Stimulated activated CD4-positive, alpha-beta T cell treated with anti-CD3 and anti-CD28 coated beads, Interleukin-2, amount 100 ng/mL, for 48 hours (primary cell): ENCODE data around the gene VPS54.

Experiments used
- DNase-seq, 2 donors: peaks; one replicate each; pipeline ENCODE4 v3.0.0-alpha.2; 2020

The VPS54 gene

GRCh38 chr2:64019083-64019974 lies at the start of gene VPS54:
Gene VPS54 (minus strand): TSS chr2:64019428. CDS start chr2:63983999, 35,429 bp downstream.
- DNase-seq, result peak; percentile 45 to 47

- no peak for DNase-seq
These were observed 48.1 kb upstream of the VPS54 start for GRCh38 chr2:64067326-64067725.

GRCh38 chr2:64065516-64065915 lies 46.3 kb upstream of the VPS54 start:
- DNase-seq, result no peak

GRCh38 chr2:64063924-64064331 lies 44.7 kb upstream of the VPS54 start:
- no peak for DNase-seq

GRCh38 chr2:64063454-64063853 lies 44.2 kb upstream of the VPS54 start:
- no peak for DNase-seq

DNA sequence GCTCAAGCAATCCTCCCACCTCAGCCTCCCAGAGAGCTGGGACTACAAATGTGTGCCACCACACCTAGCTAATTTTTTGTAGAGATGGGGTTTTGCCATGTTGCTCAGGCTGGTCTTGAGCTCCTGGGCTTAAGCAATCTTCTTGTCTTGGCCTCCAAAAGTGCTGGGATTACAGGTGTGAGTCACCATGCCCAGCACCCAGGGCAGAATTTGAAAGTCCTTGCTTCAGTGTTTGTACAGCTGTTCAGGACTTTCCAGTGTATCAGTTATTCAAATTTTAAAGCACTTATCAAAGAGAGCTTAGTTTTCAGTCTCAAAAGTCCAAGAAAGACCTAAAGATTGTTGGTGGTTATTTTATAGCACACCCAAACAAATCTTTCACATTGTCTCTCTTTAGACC lies 43.6 kb upstream of the VPS54 start:
- DNase-seq, result no peak

- DNase-seq, result no peak
These were observed 40.0 kb upstream of the VPS54 start for GRCh38 chr2:64059270-64059669.

DNA sequence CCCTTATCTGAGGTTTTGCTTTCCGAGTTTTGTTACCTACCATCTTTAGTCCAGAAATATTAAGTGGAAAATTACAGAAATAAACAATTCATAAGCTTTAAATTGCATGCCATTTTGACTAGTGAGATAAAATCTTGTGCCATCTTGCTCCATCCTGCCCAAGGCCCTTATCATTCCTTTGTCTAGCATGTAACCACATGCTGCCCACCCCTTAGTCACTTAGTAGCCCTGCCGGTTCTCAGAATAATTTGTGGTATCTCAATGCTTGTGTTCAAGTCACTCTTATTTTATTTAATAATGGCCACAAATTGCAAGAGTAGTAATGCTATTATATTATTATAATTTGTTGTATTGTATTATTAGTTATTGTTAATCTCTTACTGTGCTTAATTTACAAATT lies 36.8 kb upstream of the VPS54 start:
- no peak for DNase-seq

DNA sequence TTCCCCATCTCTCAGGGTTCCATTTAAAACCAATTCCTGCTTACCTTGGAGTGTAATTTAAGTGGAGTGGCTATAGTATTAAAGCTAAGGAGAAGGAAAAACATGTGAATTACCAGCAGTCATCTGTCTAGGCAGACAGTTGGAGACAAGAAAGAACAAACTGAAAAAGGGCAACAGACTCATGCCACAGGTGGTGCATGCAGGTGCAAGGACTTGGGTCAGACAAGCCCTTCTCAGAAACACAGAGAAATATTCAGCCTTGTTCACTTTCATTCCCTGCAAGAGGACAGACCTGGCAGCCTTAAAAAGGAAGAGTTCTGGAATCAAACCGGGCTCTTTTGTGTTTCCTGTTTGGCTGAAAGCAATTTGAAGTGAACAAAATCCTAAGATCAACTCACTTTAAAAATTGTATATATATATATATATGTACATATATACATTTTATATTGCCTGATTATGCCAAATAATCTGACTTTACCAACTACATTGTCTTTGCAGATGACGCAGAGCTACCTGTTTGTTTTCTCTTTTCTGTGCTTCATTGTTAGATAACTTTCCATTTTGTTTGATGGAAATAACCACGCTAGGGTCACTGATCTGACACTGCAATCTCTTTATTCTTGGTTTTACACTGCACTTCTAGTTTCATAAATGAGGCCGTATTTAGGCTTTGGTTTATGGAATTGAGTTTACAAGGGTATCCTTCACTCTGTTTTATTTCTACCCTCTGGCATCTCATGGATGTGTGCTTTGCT lies 35.1 kb upstream of the VPS54 start:
- no peak for DNase-seq

DNA sequence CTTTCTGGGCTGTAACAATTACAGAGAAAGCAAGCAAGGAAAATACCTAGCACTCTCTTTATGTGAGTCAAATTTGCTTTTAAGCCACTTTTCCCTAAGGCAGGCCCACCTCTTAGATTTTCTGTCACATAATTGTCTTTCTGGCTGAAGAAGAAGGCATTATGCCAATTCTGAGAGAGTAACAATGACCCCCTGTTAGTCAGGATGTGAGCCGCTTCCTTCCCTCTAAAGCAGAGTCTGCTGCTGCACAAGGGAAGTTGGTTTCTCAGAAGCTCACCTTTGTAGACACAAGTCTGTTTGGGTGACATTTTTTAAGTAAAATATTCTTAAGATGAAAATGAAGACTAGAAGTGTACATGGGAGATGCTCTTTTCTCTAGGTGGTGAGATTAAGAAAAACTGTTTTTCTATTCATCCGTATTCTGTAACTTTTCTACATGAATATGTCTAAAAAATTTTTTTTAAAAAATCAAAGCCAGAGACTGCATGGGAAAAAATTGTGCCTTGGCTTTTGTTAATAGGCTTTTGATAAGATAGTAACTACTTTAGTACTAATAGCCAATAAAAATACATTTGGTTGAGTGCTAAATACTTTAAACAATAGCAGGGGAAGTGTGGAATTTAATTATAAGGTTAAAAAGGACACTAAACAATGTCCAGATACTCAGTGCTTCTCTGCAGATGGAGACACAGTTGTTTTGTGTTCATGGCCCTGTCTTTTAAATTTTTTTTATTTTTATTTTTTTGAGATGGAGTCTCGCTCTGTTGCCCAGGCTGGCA lies 33.4 kb upstream of the VPS54 start:
- no peak for DNase-seq

DNA sequence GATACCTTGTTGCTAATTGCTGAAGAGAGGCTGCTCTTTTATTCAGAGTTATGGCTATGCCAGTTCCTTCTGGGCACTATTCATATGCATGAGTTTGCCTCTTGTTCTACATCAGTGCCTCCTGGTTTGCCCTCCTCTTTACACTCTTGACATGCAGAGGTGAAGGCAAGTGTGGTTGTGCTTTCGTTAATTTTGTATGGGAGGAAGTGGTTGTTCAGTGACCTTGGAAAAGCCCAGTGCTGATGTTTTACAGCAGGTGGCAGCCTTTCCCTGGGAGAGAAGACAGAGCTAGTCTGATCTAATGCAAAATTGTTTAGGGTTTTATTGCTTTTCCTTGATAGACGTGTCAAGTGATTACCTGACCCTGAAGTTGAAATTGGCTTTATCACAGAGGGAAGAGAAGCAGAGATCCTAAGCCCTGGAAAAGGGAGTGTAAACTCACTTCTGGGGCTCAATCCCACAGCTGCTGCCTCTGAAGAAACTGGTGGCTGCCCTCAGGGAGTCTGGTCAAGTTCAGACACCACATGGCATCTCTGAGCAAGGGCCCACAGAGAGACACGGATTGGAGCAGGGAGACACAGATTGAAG lies 30.5 kb upstream of the VPS54 start:
- peak; percentile 44 to 54 for DNase-seq

- DNase-seq, result no peak
These were observed 26.7 kb upstream of the VPS54 start for GRCh38 chr2:64045938-64046337.

GRCh38 chr2:64040161-64040560 lies 20.9 kb upstream of the VPS54 start:
- no peak for DNase-seq

DNA sequence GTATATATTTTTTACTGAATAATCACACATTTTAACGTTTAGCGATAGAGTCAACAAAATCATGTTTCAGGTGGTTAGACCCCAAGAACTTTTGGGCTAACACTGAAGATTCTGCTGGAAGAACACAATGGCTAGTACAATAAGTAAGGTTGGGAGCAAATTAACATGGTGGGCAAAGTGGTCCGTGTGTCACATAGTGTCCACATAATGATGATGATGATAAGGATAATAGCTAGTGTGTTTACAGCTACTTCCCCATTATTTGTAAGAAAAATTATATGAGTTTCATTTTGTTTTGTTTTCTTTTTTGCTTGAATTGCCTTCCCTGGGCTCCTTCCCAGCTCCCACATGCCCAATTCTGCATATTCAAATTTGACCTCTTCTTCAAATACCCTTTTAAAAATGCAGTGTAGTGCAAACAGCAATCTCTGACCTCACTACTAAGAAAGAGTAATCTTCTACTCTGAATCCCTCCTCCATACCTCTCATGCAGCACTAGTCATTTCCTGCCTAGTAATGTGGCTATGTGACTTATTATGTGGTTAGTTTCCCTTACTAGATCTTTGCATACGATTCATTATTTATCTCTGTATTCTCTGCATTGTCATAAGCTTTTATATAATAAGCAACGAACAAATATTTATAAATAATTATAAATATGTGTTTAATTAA lies 16.9 kb upstream of the VPS54 start:
- DNase-seq, result no peak

DNA sequence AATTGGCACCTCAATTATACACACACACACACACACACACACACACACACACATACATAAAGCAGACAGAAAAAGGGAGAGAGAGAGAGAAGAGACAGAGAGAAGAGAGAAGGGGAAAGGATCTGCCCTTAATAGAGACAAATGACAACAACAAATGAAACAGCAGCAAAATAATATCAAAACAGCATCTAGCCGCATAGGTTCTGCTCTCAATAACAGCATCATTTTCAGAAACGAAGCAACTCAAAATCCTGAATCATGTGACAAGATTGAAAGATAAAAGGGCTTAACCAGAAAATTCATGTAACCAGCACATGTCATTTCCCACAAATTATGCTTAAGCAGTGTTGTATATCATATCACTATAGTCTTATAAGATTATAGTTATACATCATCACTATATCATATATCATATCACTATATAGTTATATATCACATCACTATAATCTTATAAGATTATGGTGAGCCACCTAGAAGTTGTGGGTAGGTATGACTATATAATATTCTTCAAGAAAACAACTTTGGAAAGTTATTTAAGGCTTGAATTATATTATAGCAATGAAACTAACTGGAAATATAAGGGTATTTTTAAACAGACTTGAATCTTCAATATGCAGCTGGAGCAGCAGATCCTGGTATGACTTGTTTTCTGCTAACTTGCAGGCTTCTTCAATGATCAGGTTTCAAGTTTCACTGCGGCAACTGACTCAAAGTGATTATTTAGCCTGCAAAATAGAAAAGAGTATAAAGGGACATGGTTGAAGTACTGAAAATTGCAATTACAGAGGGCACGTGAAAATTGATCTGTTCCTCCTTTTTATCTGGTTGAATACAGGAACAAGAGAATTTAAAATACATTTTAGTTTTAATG lies 16.1 kb upstream of the VPS54 start:
- no peak for DNase-seq

DNA sequence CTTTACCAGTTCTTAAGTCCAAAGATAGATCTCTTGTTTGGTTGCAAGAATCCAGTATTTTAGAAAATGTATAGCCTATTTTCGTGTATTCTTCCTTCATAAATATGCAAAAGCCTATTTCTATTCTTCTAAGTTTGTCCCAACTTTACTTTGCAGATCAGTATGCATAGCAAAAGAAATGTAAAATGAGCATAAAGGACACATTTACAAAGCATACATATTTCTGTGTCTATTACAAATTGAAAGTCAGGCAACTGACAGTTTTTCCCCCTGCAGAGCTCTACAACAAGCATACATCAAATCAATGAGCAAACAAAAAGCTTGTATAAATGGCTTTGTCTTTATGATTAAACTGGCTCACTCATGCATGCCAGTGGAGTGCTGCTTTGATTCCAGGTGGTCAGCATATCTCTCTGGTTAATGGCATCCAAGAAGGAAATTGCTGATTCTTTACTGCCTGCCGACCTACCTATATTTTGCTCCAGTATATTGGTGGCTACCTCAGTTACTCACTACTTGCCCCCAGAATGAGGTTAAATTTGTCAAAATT lies 10.0 kb upstream of the VPS54 start:
- no peak for DNase-seq

DNA sequence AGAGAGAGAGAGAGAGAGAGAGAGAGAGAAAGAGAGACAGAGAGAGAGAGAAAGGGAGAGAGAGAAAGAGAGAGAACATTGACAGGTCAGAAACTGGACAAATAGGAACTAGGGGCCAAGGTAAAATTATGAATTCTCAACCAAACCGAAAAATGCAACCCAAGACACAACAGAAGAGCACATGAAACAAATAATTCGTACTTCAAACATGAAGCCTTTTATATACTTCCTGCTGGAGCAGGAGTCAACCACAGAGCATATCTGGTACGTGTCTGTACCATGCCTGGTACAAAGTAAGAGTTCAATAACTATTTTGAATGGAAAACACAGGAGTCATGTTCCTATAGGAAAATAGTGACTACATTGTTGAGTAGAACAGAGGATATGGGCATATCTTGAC lies 6.5 kb upstream of the VPS54 start:
- no peak for DNase-seq

DNA sequence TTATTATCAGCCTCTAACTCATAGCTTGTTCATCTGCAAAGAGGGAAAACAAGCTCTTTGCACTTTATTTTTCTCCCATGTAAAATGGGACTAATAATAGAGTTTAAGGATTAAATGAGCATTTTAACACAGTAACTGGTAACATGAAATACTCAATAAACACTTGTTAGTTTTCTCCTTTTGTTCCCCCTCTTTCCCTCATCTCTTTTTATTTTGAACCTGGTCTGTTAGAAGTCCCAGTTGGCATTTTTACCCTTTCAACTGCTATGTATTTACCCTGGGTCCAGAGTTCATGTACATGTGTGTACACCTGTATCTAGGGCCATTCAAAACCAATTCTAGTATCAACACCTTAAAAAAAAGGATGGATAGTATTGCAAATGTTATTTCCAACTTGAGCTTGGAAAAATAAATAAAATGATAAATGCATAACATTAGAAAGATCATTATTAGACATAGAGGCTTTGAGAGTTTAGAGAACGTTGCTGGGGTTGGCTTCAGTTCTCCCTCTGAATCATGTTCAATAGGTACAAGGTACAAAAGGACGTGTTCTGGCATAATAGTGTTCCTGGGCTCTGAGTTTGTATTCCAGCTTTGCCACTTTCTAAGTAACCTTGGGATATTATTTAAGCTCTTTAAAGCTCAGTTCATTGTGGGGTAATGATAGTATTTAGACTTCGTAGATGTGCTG lies 5.2 kb upstream of the VPS54 start:
- DNase-seq, result no peak

GRCh38 chr2:64023485-64024258 lies 4.4 kb upstream of the VPS54 start:
- no peak for DNase-seq

- DNase-seq, result no peak
These were observed 2.4 kb upstream of the VPS54 start for GRCh38 chr2:64021578-64021977.
